Measurements from ENCODE around the gene ADCY6.

- TF ChIP-seq RAD21 (IDR thresholded peaks at IDR 0.05; ENCODE audit: low read depth) = no peak
- TF ChIP-seq FOXM1 (IDR thresholded peaks at IDR 0.05; ENCODE audit: borderline replicate concordance, low read depth) = no peak
These were observed 6.2 kb downstream of the ADCY6 start for GRCh38 chr12:48782457-48783395.
